ENCODE results near the gene JUP. TPM values are rescaled to one million over a fixed set of nuclear protein-coding genes. Genes with fewer than 3 reads are reported as not detected.

Gene JUP
- total RNA-seq, 1 experiment from 2014 or later = 224 TPM

DNA sequence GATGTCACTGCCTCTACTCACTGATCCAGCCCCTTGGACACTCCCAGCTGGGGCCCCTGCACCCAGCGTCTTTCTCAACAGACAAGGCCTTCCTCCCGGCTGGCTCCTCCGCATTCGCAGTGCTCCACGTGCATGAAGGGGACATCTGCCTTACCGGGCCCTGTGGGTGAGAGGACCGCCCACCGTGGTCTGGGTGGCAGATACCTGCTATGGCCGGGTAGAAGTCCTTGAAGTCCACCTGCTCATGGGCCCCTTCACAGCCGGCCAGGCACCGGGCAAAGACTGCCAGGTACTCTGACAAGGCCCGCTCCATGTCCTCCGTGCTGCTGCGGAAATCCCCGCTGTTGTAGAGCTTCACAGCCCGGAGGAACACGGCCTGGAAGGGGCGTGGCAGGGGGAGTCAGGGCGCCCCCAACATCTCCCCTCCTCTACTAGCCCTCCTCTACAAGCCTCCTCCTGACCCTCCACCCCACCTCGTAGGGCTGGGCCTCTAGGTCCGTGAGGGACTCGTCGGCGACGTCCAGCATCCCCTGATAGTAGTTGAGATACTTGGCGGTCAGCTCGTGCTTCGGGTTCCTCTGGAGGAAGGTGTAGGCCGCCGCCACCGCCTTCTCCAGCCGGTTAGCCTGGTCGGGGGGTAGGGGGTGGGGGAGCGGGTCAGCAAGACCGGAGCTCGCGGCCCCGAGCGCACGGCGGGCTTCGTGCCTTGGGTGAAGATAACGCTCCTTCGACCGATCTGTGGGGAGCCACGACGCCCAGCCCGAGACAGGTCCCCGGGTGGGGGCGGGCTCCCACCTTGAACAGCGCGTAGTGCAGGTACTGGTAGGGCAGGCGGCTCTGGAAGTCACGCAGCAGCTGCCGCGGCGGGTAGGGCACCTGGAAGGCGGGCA is 24.4 kb upstream of the JUP start:
- DNase-seq (ENCODE audit: low read depth, low spot score) (no peak), ATAC-seq (peak; percentile 29)
- Histone ChIP-seq H3K4me2 (ENCODE audit: low read length) (peak overlapping the region; percentile 99), H4K20me1 (ENCODE audit: insufficient read depth) (no peaks in the 10 kb centered on the region), H3K9me2 (ENCODE audit: insufficient read depth) (no peaks in the 10 kb centered on the region), H3K4me1 (ENCODE audit: control insufficient read depth in 1 of 2, insufficient read depth in 2 of 2, low read length in 2 of 2) (peaks cover 10 to 41% of the 10 kb centered on the region in 2 experiments; a peak in 3 of 4 replicates), H3K4me3 (replicated peaks in 1 of 2; ENCODE audit: low read depth in 1 of 2, low read length in 2 of 2) (peak overlapping the region; percentile 66 to 72), H3K27me3 (ENCODE audit: insufficient read depth, low read length) (no peaks in the 10 kb centered on the region), H3K36me3 (ENCODE audit: control insufficient read depth in 1 of 2, insufficient read depth in 2 of 2, low read length in 2 of 2) (no peaks in the 10 kb centered on the region), H3K9ac (ENCODE audit: low read length) (peak overlapping the region; percentile 71), H3K27ac (ENCODE audit: low read depth, low read length) (peak overlapping the region; percentile 97), H3K79me2 (ENCODE audit: insufficient read depth, low read length) (peaks cover 30% of the 10 kb centered on the region; the same call in 1 of the 2 replicates), H3K9me3 (ENCODE audit: control insufficient read depth in 1 of 2, insufficient read depth in 1 of 2, low read depth in 1 of 2, low read length in 2 of 2) (no peaks in the 10 kb centered on the region), H2AFZ (ENCODE audit: low read depth, low read length, poor library complexity, severe bottlenecking) (no peak overlapping the region)
- ChIA-PET RAD21 (ENCODE audit: low non-redundant PET in 1 of 2, low total read pairs in 2 of 2, uncharacterized antibody in 2 of 2, unreplicated experiment in 2 of 2) (interaction anchor here in 1 of 2 experiments (0.9 to 1.2 kb wide), 2 partner anchors 37 to 73 kb away, joined by 3 read pairs; no protein-coding TSS in a partner anchor), CTCF (interaction anchor here (0.6 to 3.5 kb wide), 8 partner anchors 10 to 539 kb away, joined by 3 to 25 read pairs (median 4); partner anchors contain the start of gene JUP), POLR2A (interaction anchor here (0.5 to 2.7 kb wide), 6 partner anchors 10 to 123 kb away, joined by 3 to 11 read pairs (median 4); partner anchors contain the start of genes EIF1 and JUP)
- TF ChIP-seq, protein P1, sequence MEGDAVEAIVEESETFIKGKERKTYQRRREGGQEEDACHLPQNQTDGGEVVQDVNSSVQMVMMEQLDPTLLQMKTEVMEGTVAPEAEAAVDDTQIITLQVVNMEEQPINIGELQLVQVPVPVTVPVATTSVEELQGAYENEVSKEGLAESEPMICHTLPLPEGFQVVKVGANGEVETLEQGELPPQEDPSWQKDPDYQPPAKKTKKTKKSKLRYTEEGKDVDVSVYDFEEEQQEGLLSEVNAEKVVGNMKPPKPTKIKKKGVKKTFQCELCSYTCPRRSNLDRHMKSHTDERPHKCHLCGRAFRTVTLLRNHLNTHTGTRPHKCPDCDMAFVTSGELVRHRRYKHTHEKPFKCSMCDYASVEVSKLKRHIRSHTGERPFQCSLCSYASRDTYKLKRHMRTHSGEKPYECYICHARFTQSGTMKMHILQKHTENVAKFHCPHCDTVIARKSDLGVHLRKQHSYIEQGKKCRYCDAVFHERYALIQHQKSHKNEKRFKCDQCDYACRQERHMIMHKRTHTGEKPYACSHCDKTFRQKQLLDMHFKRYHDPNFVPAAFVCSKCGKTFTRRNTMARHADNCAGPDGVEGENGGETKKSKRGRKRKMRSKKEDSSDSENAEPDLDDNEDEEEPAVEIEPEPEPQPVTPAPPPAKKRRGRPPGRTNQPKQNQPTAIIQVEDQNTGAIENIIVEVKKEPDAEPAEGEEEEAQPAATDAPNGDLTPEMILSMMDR (IDR thresholded peaks at IDR 0.05 in 2 of 3, conservative IDR thresholded peaks at IDR 0.05 in 1 of 3; ENCODE audit: borderline replicate concordance in 1 of 3, insufficient read depth in 1 of 3, low read depth in 2 of 3, low read length in 2 of 3) = no peak
- TF ChIP-seq SIN3A (IDR thresholded peaks at IDR 0.05; ENCODE audit: low read depth) (no peak), CBX3 (IDR thresholded peaks at IDR 0.05; ENCODE audit: low read depth) (no peak), EGR1 (IDR thresholded peaks at IDR 0.05; ENCODE audit: low read depth) (no peak), FOSL1 (IDR thresholded peaks at IDR 0.05; ENCODE audit: low read depth) (no peak), ZNF274 (IDR thresholded peaks at IDR 0.05; ENCODE audit: low read depth, low read length) (no peak), SP1 (IDR thresholded peaks at IDR 0.05; ENCODE audit: low read depth) (no peak), EZH2phosphoT487 (IDR thresholded peaks at IDR 0.05; ENCODE audit: borderline replicate concordance) (no peak), JUND (IDR thresholded peaks at IDR 0.05) (no peak), TCF7L2 (IDR thresholded peaks at IDR 0.05; ENCODE audit: borderline replicate concordance, extremely low read depth, insufficient read depth, insufficient read length) (no peak), RAD21 (IDR thresholded peaks at IDR 0.05; ENCODE audit: low read depth) (no peak), POLR2AphosphoS5 (IDR thresholded peaks at IDR 0.05; ENCODE audit: low read depth, low read length) (no peak)
- TF ChIP-seq, protein P2, sequence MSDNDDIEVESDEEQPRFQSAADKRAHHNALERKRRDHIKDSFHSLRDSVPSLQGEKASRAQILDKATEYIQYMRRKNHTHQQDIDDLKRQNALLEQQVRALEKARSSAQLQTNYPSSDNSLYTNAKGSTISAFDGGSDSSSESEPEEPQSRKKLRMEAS (IDR thresholded peaks at IDR 0.05) = no peak
- TF ChIP-seq, protein P3, sequence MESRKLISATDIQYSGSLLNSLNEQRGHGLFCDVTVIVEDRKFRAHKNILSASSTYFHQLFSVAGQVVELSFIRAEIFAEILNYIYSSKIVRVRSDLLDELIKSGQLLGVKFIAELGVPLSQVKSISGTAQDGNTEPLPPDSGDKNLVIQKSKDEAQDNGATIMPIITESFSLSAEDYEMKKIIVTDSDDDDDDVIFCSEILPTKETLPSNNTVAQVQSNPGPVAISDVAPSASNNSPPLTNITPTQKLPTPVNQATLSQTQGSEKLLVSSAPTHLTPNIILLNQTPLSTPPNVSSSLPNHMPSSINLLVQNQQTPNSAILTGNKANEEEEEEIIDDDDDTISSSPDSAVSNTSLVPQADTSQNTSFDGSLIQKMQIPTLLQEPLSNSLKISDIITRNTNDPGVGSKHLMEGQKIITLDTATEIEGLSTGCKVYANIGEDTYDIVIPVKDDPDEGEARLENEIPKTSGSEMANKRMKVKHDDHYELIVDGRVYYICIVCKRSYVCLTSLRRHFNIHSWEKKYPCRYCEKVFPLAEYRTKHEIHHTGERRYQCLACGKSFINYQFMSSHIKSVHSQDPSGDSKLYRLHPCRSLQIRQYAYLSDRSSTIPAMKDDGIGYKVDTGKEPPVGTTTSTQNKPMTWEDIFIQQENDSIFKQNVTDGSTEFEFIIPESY (IDR thresholded peaks at IDR 0.05; ENCODE audit: extremely low read depth, insufficient replicate concordance, low read length) = no peak
- TF ChIP-seq, protein P4, sequence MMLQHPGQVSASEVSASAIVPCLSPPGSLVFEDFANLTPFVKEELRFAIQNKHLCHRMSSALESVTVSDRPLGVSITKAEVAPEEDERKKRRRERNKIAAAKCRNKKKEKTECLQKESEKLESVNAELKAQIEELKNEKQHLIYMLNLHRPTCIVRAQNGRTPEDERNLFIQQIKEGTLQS (IDR thresholded peaks at IDR 0.05) = no peak
- intact Hi-C loops (cut with micrococcal nuclease) = loop anchor here (2.0 kb wide), 1 partner anchor 72 kb away; no protein-coding TSS in a partner anchor
- BruUV-seq (replicated peaks) = TSS peak; percentile 39

Measured in HCT116 (cell line).